ENCODE data around the gene SFTA2. TPM values are rescaled to one million over a fixed set of nuclear protein-coding genes. Genes with fewer than 3 reads are reported as not detected.

The SFTA2 gene
- polyA plus RNA-seq, 1 donor from 2014 or later: not detected

GRCh38 chr6:30896541-30896940 lies 35.4 kb downstream of the SFTA2 start:
- Histone ChIP-seq H3K36me3 (ENCODE audit: insufficient read depth, low read length) (peaks cover 4% of the 10 kb centered on the region), H3K27me3 (ENCODE audit: insufficient read depth, low read depth, low read length) (no peaks in the 10 kb centered on the region), H3K4me2 (ENCODE audit: low read length) (no peak overlapping the region), H3K9me3 (ENCODE audit: low read length) (no peaks in the 10 kb centered on the region), H3K4me3 (ENCODE audit: low read length) (no peak overlapping the region), H3K27ac (ENCODE audit: low read length) (no peak overlapping the region), H3F3A (ENCODE audit: insufficient read depth, low read length, poor library complexity, severe bottlenecking) (no peaks in the 10 kb centered on the region), H3K9ac (ENCODE audit: low read length) (no peak overlapping the region), H4K20me1 (ENCODE audit: insufficient read depth) (no peaks in the 10 kb centered on the region), H3K9me2 (ENCODE audit: insufficient read depth, low read length) (no peaks in the 10 kb centered on the region), H3K79me2 (replicated peaks; ENCODE audit: insufficient read depth, low read length) (no peaks in the 10 kb centered on the region), H2AFZ (ENCODE audit: low read depth, low read length) (no peak overlapping the region)
- TF ChIP-seq RAD21 (conservative IDR thresholded peaks at IDR 0.05): no peak
- TF ChIP-seq MXI1 (conservative IDR thresholded peaks at IDR 0.05; ENCODE audit: poor library complexity, severe bottlenecking): no peak
- no peak for TF ChIP-seq POLR2AphosphoS5 (IDR thresholded peaks at IDR 0.05)
- TF ChIP-seq EP300 (conservative IDR thresholded peaks at IDR 0.05; ENCODE audit: poor library complexity, severe bottlenecking): no peak
- TF ChIP-seq, protein P1, sequence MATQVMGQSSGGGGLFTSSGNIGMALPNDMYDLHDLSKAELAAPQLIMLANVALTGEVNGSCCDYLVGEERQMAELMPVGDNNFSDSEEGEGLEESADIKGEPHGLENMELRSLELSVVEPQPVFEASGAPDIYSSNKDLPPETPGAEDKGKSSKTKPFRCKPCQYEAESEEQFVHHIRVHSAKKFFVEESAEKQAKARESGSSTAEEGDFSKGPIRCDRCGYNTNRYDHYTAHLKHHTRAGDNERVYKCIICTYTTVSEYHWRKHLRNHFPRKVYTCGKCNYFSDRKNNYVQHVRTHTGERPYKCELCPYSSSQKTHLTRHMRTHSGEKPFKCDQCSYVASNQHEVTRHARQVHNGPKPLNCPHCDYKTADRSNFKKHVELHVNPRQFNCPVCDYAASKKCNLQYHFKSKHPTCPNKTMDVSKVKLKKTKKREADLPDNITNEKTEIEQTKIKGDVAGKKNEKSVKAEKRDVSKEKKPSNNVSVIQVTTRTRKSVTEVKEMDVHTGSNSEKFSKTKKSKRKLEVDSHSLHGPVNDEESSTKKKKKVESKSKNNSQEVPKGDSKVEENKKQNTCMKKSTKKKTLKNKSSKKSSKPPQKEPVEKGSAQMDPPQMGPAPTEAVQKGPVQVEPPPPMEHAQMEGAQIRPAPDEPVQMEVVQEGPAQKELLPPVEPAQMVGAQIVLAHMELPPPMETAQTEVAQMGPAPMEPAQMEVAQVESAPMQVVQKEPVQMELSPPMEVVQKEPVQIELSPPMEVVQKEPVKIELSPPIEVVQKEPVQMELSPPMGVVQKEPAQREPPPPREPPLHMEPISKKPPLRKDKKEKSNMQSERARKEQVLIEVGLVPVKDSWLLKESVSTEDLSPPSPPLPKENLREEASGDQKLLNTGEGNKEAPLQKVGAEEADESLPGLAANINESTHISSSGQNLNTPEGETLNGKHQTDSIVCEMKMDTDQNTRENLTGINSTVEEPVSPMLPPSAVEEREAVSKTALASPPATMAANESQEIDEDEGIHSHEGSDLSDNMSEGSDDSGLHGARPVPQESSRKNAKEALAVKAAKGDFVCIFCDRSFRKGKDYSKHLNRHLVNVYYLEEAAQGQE (IDR thresholded peaks at IDR 0.05; ENCODE audit: borderline replicate concordance): no peak

DNA sequence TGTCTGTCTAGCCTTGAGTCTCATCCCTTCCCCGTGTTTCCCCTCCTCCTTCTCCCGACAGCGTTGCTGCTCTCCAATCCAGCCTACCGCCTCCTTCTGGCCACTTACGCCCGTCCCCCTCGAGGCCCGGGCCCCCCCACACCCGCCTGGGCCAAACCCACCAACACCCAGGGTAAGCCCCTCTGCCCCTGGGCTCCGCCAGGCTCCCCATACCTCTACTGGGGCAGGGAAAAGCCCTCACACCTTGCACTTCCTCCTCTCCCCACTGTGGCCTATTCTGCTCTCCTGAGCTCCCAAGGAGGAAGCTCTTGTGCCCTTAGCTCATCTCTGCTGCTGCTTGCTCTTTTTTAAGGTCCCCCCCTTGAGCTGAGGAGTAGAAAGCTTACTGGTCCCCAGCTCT lies 36.6 kb downstream of the SFTA2 start:
- no peak overlapping the region for H3K27ac ChIP-seq (ENCODE audit: low read length)

GRCh38 chr6:30894935-30895334 lies 37.0 kb downstream of the SFTA2 start:
- Histone ChIP-seq H3K9ac (ENCODE audit: low read length) (no peak overlapping the region), H3K9me2 (ENCODE audit: insufficient read depth, low read length) (no peaks in the 10 kb centered on the region), H3K27ac (ENCODE audit: low read length) (no peak overlapping the region), H2AFZ (ENCODE audit: low read depth, low read length) (no peak overlapping the region), H3K4me2 (ENCODE audit: low read length) (no peak overlapping the region), H3K27me3 (ENCODE audit: insufficient read depth, low read depth, low read length) (no peaks in the 10 kb centered on the region), H3K9me3 (ENCODE audit: low read length) (no peaks in the 10 kb centered on the region), H4K20me1 (ENCODE audit: insufficient read depth) (no peaks in the 10 kb centered on the region), H3K79me2 (replicated peaks; ENCODE audit: insufficient read depth, low read length) (peaks cover 16% of the 10 kb centered on the region), H3F3A (ENCODE audit: insufficient read depth, low read length, poor library complexity, severe bottlenecking) (no peaks in the 10 kb centered on the region), H3K4me3 (ENCODE audit: low read length) (no peak overlapping the region), H3K36me3 (ENCODE audit: insufficient read depth, low read length) (peaks cover 9% of the 10 kb centered on the region)
- no peak for TF ChIP-seq SMC3 (conservative IDR thresholded peaks at IDR 0.05; ENCODE audit: poor library complexity)

More for the DNA sequence above, 36.6 kb downstream of the SFTA2 start:
- Histone ChIP-seq H2AFZ (ENCODE audit: low read depth, low read length) (no peak overlapping the region), H3K4me2 (ENCODE audit: low read length) (no peak overlapping the region), H3K9me2 (ENCODE audit: insufficient read depth, low read length) (no peaks in the 10 kb centered on the region), H3F3A (ENCODE audit: insufficient read depth, low read length, poor library complexity, severe bottlenecking) (no peaks in the 10 kb centered on the region), H4K20me1 (ENCODE audit: insufficient read depth) (no peaks in the 10 kb centered on the region), H3K9me3 (ENCODE audit: low read length) (no peaks in the 10 kb centered on the region), H3K4me3 (ENCODE audit: low read length) (no peak overlapping the region), H3K79me2 (replicated peaks; ENCODE audit: insufficient read depth, low read length) (peaks cover 12% of the 10 kb centered on the region), H3K27me3 (ENCODE audit: insufficient read depth, low read depth, low read length) (no peaks in the 10 kb centered on the region), H3K9ac (ENCODE audit: low read length) (no peak overlapping the region), H3K36me3 (ENCODE audit: insufficient read depth, low read length) (peaks cover 5% of the 10 kb centered on the region)
- no peak for TF ChIP-seq RAD21 (conservative IDR thresholded peaks at IDR 0.05)
- no peak for TF ChIP-seq SMC3 (conservative IDR thresholded peaks at IDR 0.05; ENCODE audit: poor library complexity)
- TF ChIP-seq MXI1 (conservative IDR thresholded peaks at IDR 0.05; ENCODE audit: poor library complexity, severe bottlenecking): no peak

DNA sequence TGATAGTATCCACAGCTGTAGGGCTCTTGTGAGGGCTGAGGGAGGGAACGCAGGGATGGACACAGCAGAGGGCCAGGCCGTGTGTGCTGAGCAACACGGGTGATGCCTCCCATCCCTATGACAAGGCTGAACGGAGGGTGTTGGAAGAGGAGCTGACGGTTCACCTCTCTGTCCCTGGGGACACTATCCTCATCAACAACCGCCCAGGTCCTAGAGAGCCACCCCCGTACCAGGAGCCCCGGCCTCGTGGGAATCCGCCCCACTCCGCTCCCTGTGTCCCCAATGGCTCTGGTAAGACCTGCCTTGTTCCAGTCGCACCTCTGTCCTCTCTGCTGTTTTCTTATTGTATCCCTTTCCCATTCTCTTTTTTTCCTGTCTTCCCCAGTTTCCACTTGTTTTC lies 37.6 kb downstream of the SFTA2 start:
- Histone ChIP-seq H3K79me2 (replicated peaks; ENCODE audit: insufficient read depth, low read length) (peaks cover 21% of the 10 kb centered on the region), H3K9me3 (ENCODE audit: low read length) (no peaks in the 10 kb centered on the region), H3K27me3 (ENCODE audit: insufficient read depth, low read depth, low read length) (no peaks in the 10 kb centered on the region), H3F3A (ENCODE audit: insufficient read depth, low read length, poor library complexity, severe bottlenecking) (no peaks in the 10 kb centered on the region), H2AFZ (ENCODE audit: low read depth, low read length) (no peak overlapping the region), H3K9ac (ENCODE audit: low read length) (no peak overlapping the region), H3K36me3 (ENCODE audit: insufficient read depth, low read length) (peaks cover 10% of the 10 kb centered on the region), H3K4me2 (ENCODE audit: low read length) (no peak overlapping the region), H3K27ac (ENCODE audit: low read length) (no peak overlapping the region), H3K4me3 (ENCODE audit: low read length) (no peak overlapping the region), H3K9me2 (ENCODE audit: insufficient read depth, low read length) (no peaks in the 10 kb centered on the region), H4K20me1 (ENCODE audit: insufficient read depth) (no peaks in the 10 kb centered on the region)
- no peak for TF ChIP-seq POLR2AphosphoS5 (IDR thresholded peaks at IDR 0.05)
- TF ChIP-seq EP300 (conservative IDR thresholded peaks at IDR 0.05; ENCODE audit: poor library complexity, severe bottlenecking): no peak
